NT2/D1 (cell line): ENCODE results near the gene MLLT3.

Experiments
- DNase-seq: peaks from one replicate; pipeline ENCODE4 v3.0.0-alpha.2; 2011; ENCODE audit warnings: low read depth, low spot score
- H3K27me3 ChIP-seq: 2 replicates; pipeline ENCODE4 v1.6.0; 2011; ENCODE audit warnings: mild to moderate bottlenecking; ENCODE audit not compliant: insufficient read length, insufficient read depth
- H3K36me3 ChIP-seq: 2 replicates; pipeline ENCODE4 v1.6.1; 2011; ENCODE audit warnings: mild to moderate bottlenecking, low read length, mixed read lengths; ENCODE audit not compliant: insufficient read depth, insufficient read length
- H3K4me1 ChIP-seq: 2 replicates; pipeline ENCODE4 v1.5.1; 2011; ENCODE audit not compliant: insufficient read depth, insufficient read length
- H3K4me3 ChIP-seq: 2 replicates; pipeline ENCODE4 v1.5.1; 2011; ENCODE audit warnings: low read depth; ENCODE audit not compliant: insufficient read length
- H3K9ac ChIP-seq: 2 replicates; pipeline ENCODE4 v1.6.0; 2011; ENCODE audit warnings: low read depth; ENCODE audit not compliant: insufficient read length
- H3K9me3 ChIP-seq: 2 replicates; pipeline ENCODE4 v1.5.1; 2011; ENCODE audit warnings: mild to moderate bottlenecking, low read length; ENCODE audit not compliant: insufficient read depth
- SUZ12 ChIP-seq: IDR thresholded peaks from 2 replicates; pipeline ENCODE4 v1.6.1; 2011; ENCODE audit not compliant: insufficient read length, insufficient read depth; ENCODE audit errors: extremely low read depth
- YY1 ChIP-seq: IDR thresholded peaks from 2 replicates; pipeline ENCODE4 v1.6.1; 2011; ENCODE audit not compliant: insufficient read length, insufficient read depth
- ZNF274 ChIP-seq: IDR thresholded peaks from 2 replicates; pipeline ENCODE4 v1.6.1; 2011; ENCODE audit warnings: mild to moderate bottlenecking, low read depth, low read length

The MLLT3 gene

GRCh38 chr9:20512106-20512505 lies 110.2 kb downstream of the MLLT3 start:
- no peak for DNase-seq
- Histone ChIP-seq H3K9me3 (no peaks in the 10 kb centered on the region; the same call in 1 of the 2 replicates), H3K4me1 (no peaks in the 10 kb centered on the region), H3K36me3 (no peaks in the 10 kb centered on the region), H3K27me3 (no peaks in the 10 kb centered on the region), H3K4me3 (no peak overlapping the region), H3K9ac (no peak overlapping the region)
- TF ChIP-seq YY1 (no peak), SUZ12 (no peak), ZNF274 (no peak)

GRCh38 chr9:20511686-20512085 lies 110.6 kb downstream of the MLLT3 start:
- H3K4me1 ChIP-seq: no peaks in the 10 kb centered on the region
- H3K36me3 ChIP-seq: no peaks in the 10 kb centered on the region
- H3K27me3 ChIP-seq: no peaks in the 10 kb centered on the region
- no peak overlapping the region for H3K9ac ChIP-seq
- H3K9me3 ChIP-seq: no peaks in the 10 kb centered on the region; the same call in 1 of the 2 replicates
- no peak for DNase-seq
- H3K4me3 ChIP-seq: no peak overlapping the region
- TF ChIP-seq ZNF274 (no peak), YY1 (no peak), SUZ12 (no peak)

DNA sequence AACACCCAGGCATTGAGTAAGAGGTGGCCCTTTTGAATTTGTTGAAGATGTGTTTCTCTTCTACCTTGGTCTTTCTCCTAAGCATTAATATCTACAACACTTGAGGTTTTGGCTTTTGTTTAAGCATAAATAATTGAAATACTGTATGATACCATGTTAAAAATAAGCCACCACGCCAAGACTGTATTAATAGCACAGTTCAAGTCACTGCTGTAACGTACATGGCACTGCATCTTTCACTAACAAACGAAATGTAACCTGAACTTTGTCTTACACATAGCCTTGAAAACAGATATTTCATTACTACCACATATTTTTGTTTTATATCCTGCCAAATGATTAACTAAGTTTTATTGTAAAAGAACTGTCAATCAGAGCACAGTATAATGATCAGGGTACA lies 112.8 kb downstream of the MLLT3 start:
- TF ChIP-seq SUZ12 (no peak), YY1 (no peak), ZNF274 (no peak)
- no peak overlapping the region for H3K9ac ChIP-seq
- no peaks in the 10 kb centered on the region for H3K27me3 ChIP-seq
- no peak overlapping the region for H3K4me3 ChIP-seq
- no peaks in the 10 kb centered on the region for H3K4me1 ChIP-seq
- no peak for DNase-seq
- H3K9me3 ChIP-seq: no peaks in the 10 kb centered on the region; the same call in 1 of the 2 replicates
- no peaks in the 10 kb centered on the region for H3K36me3 ChIP-seq

DNA sequence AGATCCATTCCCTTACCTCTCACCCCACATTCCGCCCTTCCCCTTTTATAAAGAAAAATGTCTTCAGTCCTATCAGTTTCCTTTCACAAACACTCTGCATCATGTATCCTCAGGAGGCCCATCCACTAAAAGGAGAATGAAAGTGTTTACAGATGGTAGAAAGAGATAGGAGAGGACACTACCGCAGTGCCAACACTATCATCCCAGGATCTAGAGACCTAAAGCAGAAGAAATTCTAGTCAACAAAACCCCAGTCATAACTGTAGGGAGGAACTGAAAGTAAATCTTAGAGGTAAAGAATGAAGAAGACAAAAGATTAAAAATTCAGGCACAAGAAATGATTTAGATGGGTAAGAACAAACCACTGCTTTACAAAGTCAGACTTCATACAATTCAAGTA lies 114.1 kb downstream of the MLLT3 start:
- Histone ChIP-seq H3K9ac (no peak overlapping the region), H3K9me3 (no peaks in the 10 kb centered on the region; the same call in 1 of the 2 replicates), H3K27me3 (no peaks in the 10 kb centered on the region), H3K4me3 (no peak overlapping the region), H3K4me1 (no peaks in the 10 kb centered on the region), H3K36me3 (no peaks in the 10 kb centered on the region)
- DNase-seq: no peak
- no peak for TF ChIP-seq YY1
- no peak for TF ChIP-seq SUZ12
- no peak for TF ChIP-seq ZNF274

- Histone ChIP-seq H3K36me3 (no peaks in the 10 kb centered on the region), H3K9ac (no peak overlapping the region), H3K4me3 (no peak overlapping the region), H3K27me3 (no peaks in the 10 kb centered on the region), H3K4me1 (no peaks in the 10 kb centered on the region), H3K9me3 (no peaks in the 10 kb centered on the region; the same call in 1 of the 2 replicates)
- TF ChIP-seq ZNF274 (no peak), YY1 (no peak), SUZ12 (no peak)
- DNase-seq: no peak
These were observed 114.9 kb downstream of the MLLT3 start for GRCh38 chr9:20507431-20507830.

DNA sequence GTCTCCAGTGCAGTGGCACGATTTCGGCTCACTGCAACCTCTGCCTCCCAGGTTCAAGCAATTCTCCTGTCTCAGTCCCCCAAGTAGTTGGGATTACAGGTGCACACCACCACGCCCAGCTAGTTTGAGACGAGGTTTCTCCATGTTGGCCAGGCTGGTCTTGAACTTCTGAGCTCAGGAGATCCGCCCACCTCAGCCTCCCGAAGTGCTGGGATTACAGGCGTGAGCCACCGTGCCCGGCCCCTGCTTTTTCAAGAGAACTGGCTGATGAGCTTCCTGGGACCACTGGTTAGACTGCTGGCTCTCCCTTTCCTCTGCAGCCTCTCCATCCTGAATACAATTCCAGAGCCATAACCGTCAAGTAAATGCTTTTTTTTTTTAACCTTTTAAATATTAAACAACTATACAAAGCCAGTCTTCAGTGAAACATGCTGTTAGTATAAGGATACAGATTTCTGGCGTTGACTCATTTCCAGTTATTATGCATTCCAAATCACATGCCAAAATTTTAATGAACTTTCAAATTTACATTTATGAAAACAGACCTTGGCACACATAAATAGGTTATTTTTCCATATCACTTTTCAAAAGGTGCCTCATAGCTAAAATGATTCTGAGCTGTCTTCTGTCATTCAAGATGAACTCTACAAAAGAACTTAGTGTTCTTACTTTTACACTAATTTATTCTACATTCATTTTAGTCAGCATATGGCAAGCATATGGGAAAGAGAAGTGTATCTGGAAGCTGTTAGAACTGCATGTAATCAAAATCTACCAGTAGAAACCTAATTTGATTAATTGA lies 116.0 kb downstream of the MLLT3 start:
- Histone ChIP-seq H3K4me1 (no peaks in the 10 kb centered on the region), H3K27me3 (no peaks in the 10 kb centered on the region), H3K9me3 (no peaks in the 10 kb centered on the region; the same call in 1 of the 2 replicates), H3K4me3 (no peak overlapping the region), H3K9ac (no peak overlapping the region), H3K36me3 (no peaks in the 10 kb centered on the region)
- DNase-seq: no peak
- TF ChIP-seq SUZ12: no peak
- TF ChIP-seq YY1: no peak
- TF ChIP-seq ZNF274: no peak

- no peaks in the 10 kb centered on the region for H3K4me1 ChIP-seq
- no peak for TF ChIP-seq YY1
- TF ChIP-seq ZNF274: no peak
- TF ChIP-seq SUZ12: no peak
- no peak overlapping the region for H3K4me3 ChIP-seq
- no peaks in the 10 kb centered on the region for H3K27me3 ChIP-seq
- H3K9ac ChIP-seq: no peak overlapping the region
- H3K9me3 ChIP-seq: no peaks in the 10 kb centered on the region
- DNase-seq: no peak
- no peaks in the 10 kb centered on the region for H3K36me3 ChIP-seq
These were observed 116.7 kb downstream of the MLLT3 start for GRCh38 chr9:20505574-20505973.
